ENCODE measurements around the gene COL17A1.

The COL17A1 gene

DNA sequence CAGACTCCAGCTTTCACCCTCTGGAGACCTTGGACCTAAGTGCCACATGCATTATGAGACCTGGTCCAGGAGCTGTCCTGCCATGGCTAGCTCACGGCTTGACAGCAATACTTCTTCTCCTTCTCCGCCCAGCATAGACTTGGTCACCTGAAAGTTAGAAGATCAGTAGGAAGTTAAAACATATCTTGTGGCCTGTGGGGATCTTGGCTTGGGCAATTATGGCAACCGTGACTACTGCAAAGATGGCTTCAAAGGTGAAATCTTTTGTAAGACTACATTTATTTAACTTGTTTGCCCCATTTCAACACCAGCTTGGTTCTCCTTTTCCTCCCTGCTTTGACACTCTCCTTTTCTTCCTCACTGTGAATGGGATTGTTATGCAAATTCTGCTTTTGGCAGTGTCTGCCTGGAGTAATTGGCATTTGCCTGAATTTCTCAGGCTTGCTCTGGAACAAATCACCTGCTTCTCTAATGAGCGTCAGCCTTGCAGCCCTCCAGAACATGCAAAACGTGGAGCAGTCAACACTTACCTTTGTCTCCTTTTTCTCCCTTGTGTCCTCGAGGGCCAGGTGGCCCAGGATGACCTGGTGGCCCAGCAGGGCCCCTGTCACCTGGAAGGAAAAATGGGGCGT is 53.4 kb downstream of the COL17A1 start:
- DNase-seq (ENCODE audit: low spot score): no peak

DNA sequence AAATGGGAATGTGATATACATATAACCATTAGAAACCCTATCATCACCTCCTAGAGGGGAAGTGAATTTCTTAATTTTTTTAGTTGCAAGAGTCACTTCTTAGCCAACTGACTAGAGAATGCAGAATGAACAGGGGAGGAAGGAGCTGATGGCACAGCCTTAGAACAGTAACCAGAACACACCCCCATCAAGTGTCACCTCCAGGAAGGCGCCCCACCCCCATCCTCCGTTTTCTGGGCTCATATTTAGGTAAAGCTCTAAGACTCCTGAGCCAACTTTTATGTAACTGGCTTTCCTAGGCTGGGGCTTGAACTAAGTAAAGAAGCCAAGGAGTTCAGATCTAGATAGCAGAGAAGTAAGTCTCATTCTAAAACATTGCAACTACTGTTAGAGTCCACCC is 54.0 kb downstream of the COL17A1 start:
- DNase-seq (ENCODE audit: low spot score): no peak

- DNase-seq (ENCODE audit: low spot score): no peak
Observed at GRCh38 chr10:104029521-104029860, 56.2 kb downstream of the COL17A1 start.

GRCh38 chr10:104028823-104029520 is 56.7 kb downstream of the COL17A1 start:
- DNase-seq (ENCODE audit: low spot score): no peak

DNA sequence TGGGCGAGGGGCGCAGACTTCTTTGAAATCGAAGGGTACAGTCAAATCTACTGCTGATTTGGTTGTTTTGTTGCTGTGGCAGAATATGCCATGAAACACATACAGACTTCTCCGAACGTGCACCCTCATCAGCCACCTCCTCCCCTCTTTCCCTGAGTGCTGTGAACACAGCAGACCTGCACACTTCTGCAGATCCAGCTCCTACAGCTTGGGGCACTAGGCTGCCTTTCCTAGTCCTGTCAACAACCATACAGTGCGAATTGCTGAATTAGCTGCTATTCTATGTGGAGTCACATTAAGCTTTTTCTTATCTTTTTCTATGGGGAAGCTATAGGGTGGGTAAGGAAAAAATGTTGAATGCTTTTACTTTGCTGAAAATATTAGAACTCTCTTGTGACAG is 57.5 kb downstream of the COL17A1 start:
- DNase-seq (ENCODE audit: low spot score): peak; percentile 31

GRCh38 chr10:104026762-104027161 is 58.9 kb downstream of the COL17A1 start:
- no peak for DNase-seq (ENCODE audit: low spot score)

DNA sequence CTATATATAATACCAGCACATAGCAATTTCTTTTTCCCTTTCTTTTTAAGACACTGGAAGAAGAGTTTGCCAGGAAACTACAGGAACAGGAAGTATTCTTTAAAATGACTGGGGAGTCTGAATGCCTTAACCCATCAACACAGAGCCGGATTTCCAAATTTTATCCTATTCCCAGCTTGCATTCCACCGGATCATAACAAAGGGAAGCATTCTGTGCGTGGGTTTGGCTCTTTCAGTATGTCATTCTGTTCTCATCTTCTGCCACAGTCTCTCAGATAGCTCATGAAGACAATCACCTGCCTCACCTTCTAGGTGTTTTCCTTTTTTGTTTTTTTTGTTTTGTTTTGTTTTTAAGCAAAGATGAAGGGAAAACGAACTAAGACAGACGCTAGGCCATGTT is 60.2 kb downstream of the COL17A1 start:
- DNase-seq (ENCODE audit: low spot score): no peak

- no peak for DNase-seq (ENCODE audit: low spot score)
Observed at GRCh38 chr10:104022026-104022425, 63.7 kb downstream of the COL17A1 start.

GRCh38 chr10:104021246-104021645 is 64.4 kb downstream of the COL17A1 start:
- no peak for DNase-seq (ENCODE audit: low spot score)

DNA sequence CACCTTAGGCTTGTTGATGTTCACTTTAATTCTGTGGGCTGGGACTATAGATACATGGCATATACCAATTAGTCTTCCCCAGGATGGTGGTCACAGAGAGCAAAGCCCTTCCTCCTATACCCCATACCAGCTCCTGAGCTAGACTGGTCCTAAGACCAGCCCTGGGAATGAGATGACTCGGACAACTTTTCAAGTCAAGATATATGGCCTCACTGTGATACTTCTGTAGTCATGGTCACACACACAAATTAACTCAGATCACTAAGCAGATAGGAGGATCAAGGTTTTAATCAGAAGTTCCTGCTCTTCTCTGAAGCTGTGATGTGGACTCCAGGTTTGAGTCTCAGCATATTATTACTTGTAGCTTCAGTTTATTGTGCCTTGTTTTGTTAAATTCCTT is 65.7 kb downstream of the COL17A1 start:
- DNase-seq (ENCODE audit: low spot score): no peak

DNA sequence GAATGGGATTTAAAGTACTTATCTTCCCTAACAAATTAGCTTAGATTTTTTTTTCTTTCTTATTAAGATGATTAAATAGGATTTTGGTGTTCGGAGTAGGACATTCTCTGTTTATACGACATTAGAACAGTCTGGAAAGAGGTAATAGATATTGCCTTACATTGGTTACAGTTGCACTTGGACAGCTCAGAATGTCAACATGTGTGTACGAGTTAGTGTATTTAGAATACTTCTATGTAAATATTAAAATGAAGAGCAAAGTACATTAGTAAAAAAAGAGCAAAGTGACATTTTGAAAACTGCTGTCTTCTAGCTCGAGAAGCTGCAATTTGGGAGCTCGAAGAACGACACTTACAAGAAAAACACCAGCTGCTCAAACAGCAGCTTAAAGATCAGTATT is 67.2 kb downstream of the COL17A1 start:
- DNase-seq (ENCODE audit: low spot score): no peak

DNA sequence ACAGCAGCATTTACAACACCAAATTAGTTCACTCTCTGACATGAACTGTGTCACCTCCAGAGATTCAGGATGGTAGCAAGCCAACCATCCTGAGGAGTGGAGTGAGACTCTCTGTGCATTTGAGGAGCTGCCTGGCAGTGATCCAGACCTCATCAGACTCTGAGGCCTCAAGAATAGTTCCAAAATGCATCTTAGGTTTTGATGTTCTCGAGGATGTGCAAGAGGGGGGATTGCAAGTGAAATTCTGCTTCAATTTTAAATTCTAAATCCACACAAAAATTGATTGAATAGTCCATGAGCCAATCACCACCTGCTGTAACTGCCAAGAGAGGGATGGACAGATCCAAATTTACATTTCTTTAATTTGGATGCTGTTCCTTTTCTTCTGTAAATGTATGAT is 69.0 kb downstream of the COL17A1 start:
- DNase-seq (ENCODE audit: low spot score): no peak

- DNase-seq (ENCODE audit: low spot score): no peak
Observed at GRCh38 chr10:104014176-104014575, 71.5 kb downstream of the COL17A1 start.

GRCh38 chr10:104013489-104013888 is 72.2 kb downstream of the COL17A1 start:
- DNase-seq (ENCODE audit: low spot score): no peak

DNA sequence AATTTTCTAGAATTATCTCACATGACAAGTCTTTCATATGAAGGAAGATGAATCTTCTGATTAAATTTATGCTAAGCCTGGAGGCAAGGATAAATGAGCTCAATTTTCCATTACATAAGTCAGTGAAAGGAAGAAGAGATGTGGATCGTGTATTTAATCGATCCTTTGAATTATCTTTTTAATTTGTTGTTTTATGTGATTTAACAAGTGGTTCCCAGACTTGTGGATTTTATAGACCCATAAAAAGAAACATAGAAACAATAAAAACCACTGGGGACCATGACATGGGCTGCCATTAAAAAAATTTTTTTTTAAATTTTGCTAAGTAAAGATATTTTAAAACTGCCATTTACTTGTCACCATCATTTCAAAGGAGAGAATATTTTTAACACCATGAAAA is 73.8 kb downstream of the COL17A1 start:
- DNase-seq (ENCODE audit: low spot score): no peak

- DNase-seq (ENCODE audit: low spot score): no peak
Observed at GRCh38 chr10:104005172-104005863, 80.4 kb downstream of the COL17A1 start.

- DNase-seq (ENCODE audit: low spot score): no peak
Observed at GRCh38 chr10:104002911-104003310, 82.8 kb downstream of the COL17A1 start.

- no peak for DNase-seq (ENCODE audit: low spot score)
Observed at GRCh38 chr10:103998805-103999204, 86.9 kb downstream of the COL17A1 start.

DNA sequence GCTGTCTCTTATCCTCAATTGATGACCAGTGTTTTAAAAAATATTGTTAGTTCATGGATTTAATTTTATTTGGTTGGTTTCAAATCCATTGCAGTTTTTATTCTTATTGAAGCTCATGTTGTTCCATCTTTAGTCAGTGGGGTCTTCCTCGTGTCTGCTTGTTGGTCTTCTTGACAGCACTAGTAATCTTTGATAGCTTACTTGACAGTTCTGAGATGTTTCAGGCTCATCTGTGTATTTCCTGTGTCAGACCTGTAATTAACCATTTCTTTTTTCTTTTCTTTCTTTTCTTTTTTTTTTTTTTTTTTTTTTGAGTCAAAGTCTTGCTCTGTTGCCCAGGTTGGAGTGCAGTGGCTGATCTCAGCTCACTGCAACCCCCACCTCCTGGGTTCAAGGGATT is 90.5 kb downstream of the COL17A1 start:
- no peak for DNase-seq (ENCODE audit: low spot score)

GRCh38 chr10:103991393-103992128 is 94.1 kb downstream of the COL17A1 start:
- no peak for DNase-seq (ENCODE audit: low spot score)

DNA sequence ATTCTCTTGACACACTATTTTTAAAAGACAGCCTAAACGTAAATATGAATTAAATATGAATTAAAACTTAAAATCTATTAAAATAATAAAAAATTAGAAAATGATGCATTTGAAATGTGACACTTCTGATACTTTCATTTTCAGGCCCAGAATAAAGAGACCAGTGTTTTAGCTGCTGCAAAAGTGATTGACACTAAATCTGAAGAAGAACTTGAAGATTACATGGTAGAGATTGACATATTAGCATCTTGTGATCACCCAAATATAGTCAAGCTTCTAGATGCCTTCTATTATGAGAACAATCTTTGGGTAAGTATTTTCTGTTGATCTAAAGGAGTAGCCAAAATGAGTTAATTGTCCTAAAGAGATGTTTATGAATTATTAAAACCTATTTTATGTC is 95.1 kb downstream of the COL17A1 start:
- no peak for DNase-seq (ENCODE audit: low spot score)

GRCh38 chr10:103990121-103990520 is 95.6 kb downstream of the COL17A1 start:
- DNase-seq (ENCODE audit: low spot score): no peak

DNA sequence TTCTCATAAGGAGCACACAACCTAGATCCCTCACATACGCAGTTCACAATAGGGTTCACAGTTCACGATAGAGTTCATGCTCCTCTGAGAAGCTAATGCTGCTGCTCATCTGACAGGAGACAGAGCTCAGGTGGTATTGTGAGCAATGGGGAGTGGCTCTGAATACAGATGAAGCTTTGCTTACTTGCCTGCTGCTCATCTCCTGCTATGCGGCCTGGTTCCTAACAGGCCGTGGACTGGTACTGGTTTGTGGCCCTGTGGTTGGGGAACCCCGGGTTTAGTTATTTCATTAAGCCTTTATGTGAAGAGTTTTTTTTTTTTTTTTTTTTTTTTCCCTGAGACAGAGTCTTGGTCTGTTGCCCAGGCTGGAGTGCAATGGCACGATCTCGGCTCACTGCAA is 99.3 kb downstream of the COL17A1 start:
- DNase-seq (ENCODE audit: low spot score): no peak
